Activated CD4-positive, alpha-beta T cell treated with anti-CD3 and anti-CD28 coated beads, Interleukin-2, amount 50 U/mL, for 48 hours (primary cell): ENCODE results near the gene KRT79.
A peak's percentile ranks its signal among the peaks of the same experiment; 100 is the strongest.
"Not testable (repeated sequence)": the region's sequence is repeated elsewhere in the genome, so short reads cannot be mapped to it uniquely, and the experiment has no call there.

Experiments used
- DNase-seq, 2 experiments: peaks; one replicate each; pipeline ENCODE4 v3.0.0-alpha.2; 2020

Gene KRT79

DNA sequence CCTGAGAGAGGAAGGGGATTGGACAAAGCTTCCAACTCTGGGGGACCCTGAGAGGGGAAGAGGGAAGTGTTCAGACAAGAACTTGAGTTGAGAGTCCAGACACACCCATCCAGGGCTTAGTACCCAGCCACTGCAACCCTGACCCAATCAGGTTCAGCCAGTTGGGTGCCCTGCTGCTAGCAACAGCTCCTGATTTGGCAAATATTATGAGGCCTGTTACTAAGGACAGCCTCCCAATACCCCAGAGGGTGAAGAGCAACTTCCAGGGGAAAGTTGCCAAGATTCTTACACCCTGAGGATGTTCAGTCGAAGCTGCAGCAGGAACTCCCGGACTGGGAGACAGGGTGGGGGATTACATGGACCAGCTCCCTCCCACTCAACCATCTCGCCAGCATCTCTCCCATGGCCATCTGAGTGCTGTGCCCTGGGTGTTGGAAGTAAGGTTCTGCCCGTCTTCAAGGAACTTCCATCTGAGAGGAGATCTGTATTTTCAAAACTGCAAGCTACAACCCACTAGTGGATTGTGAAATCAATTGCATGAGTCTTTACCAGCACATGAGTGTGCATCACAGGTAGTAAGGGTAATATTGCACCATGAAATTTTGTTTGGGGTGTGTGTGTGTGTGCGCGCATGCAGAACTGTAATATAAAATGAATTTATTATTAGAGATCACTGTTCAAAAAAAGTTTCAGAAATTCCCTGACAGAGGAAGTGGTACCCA is 26.2 kb upstream of the KRT79 start:
- no peak for DNase-seq

DNA sequence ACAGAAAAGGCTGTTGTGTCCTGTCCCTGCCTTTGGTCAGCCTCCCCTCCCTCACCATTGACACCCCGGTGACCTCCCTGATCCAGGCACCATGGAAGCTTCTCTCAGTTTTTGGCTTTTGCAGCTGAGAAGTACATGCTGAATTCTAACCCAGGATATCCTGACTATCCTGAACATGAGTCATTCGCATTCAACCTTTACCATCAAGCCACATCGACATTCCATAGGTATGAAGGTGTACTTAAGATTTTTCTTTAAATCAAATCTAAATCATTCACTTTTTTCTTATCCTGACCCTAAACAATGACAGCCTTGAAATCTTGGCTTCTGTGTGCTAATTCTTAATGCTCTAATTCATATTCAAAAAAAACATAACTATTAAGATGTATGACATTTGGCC is 23.4 kb upstream of the KRT79 start:
- no peak for DNase-seq

DNA sequence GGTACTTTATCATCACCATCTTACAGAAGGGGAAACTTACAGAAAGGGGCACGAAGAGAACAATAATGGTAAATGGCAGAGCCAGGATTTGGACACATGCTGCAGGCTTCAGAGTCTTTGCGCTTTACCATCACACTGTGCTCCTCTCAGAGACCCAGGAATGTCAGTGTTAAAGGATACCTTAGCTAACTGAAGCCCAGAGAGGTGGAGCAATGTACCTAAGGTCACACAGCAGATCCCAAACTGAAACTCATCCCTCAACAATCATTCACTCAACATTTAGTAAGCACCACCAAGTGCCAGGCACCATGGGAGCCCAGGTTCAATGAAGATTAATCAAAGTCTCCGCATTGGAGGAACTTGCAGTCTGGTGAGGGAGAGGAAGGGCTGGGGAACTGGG is 22.7 kb upstream of the KRT79 start:
- no peak for DNase-seq

DNA sequence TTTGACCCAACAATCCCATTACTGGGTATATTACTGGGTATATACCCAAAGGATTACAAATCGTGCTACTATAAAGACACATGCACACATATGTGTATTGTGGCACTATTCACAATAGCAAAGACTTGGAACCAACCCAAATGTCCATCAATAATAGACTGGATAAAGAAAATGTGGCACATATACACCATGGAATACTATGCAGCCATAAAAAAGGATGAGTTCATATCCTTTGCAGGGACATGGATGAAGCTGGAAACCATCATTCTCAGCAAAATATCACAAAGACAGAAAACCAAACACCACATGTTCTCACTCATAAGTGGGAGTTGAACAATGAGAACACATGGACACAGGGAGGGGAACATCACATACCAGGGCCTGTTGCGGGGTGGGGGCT is 22.0 kb upstream of the KRT79 start:
- DNase-seq = not testable (repeated sequence)

DNA sequence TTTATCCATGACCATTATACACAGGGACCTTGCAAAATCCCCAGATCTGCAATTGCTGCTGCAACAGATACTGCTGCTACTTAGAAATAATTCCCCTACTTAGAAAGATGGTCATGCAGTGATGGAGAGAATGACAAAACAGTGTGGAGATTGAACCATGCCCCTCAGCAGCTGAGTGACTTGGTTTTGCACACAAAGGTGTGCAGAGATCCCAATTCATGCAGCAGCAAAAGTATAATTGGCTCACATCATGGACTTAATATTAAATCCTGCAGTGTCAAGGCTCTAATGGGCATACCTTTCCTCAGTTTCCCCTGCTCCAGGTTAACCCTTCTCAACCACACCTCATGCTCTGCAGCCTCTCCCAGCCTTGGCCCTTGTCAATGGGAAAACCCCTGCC is 17.7 kb upstream of the KRT79 start:
- no peak for DNase-seq

DNA sequence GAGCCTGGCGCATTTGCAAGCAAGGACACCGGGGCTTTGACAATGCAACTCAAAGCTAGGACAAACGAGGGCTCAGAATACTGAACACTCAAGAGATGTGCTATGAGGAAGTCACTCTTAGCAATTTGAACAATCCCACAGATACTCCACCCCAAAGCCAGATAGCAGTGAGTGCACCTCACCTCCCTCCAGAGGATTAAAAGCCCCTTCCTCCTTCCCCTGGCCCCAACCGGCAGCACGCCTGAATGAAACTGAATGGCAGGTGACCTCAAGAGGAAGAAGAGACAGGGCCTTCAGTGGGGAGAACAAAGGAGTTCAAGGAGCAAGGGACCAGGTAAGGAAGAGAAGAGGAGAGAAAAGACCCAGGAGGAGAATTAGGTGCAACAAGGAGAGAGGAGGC is 16.6 kb upstream of the KRT79 start:
- DNase-seq = no peak

DNA sequence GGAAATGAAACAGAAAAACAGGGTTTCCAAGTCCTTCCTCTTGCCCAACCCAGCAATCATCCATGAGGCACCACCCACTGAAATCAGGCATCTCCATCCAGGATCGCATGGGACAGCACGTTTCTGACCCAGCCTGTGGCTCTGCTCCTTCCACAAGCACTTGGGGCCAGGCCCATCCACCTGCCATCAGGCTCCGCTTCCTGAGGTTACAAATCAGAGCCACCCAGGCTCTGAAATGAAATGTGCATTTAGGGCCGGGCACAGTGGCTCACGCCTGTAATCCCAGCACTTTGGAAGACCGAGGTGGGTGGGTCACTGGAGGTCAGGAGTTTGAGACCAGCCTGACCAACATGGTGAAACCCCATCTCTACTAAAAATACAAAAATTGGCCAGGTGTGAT is 15.4 kb upstream of the KRT79 start:
- no peak for DNase-seq

DNA sequence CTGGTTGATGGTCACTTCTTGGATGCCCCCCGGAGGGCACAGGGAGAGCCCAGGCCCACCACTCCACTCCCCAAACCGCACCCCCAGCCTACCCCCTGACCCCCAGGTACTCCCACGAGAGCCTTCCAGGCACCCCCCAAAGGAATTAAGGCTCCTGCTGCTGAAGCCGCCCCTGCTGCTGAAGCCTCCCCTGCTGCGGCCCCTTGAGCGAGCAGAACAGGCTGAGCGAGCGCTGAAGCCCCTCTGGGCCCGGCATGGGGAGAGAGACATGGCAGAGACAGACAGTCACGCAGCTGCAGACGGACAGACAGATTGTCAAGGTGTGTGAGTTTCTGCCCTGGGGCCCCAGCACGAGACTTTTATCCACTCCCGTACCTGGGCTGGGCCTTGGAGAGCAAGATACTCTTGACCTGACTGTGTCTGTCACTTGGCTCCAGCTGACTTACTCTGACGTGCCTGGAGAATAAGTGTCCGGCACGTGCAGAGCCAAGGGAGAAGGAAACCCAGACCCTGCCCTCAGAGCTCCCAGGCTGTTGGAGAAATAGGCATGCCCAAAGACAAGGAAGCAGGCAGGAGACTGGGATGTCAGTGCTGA is 14.6 kb upstream of the KRT79 start, which contains the start of gene KRT78:
TSS of gene KRT78 (minus strand) at position 334 of the 595 bp plus-strand sequence. CDS start at position 270, 64 bp downstream.
- no peak for DNase-seq

DNA sequence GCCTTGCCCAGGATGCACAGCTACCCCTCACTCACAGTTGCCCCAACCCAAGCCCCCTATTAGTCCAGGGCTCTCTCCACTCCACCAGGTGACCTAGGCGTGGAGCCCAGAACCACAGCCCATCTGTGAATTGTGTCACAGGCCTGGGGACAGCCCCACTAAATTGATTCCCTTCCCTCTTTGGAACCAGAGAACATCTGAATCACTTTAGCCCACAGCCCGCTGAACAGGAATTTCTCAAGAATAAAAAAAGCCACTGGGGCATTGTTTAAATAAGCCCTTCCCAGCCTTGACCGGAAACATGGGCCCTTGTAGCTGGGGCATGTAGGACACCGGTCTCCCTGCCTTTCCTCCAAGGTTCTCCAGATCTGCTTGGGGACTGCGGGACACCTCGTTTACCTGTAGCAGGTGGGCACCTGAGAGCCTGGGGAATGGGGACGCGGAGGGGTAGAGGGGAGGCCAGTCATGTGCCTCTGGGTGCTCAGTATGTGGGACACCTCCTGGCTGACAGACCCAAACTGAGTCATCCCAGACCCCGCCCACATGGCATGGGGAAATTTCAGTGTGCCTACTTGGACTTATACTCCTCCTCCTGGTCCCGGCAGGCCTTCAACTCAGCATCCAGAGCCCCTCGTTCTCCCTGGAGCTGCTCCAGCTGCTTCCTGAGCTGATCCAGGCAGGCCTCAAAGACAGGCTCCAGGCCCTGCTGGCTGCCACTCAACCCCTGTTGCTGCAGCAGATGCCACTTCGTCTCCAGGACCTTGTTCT is 13.4 kb upstream of the KRT79 start:
- no peak for DNase-seq

DNA sequence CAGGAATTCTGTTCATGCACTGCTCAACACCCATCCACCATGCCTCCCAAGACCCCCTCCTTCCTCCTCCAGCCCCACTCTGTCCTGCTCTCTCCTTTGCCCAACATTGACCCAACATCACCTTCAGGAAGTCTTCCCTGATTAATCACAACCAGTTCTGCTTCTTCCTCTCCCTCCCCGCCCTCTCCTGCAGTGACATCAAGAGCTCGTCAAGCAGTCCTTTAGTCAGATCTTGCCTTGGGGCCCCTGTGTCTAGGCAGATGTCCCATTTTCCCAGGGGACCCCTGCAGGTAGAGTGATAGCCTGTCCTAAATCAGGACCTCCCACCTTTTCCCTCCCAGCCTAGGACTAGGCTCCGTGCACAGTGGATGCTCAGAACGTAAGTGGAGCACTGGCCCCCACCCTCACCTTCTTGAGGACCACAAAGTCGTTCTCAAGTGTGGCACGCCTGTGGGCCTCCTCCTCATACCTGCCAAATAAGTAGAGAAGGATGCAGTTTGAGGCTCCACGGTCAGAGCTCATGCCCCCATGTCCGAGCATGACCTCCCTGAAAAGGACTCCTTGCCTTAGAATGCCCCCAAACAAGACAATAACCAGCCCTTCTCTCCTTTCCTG is 12.4 kb upstream of the KRT79 start:
- DNase-seq = no peak

DNA sequence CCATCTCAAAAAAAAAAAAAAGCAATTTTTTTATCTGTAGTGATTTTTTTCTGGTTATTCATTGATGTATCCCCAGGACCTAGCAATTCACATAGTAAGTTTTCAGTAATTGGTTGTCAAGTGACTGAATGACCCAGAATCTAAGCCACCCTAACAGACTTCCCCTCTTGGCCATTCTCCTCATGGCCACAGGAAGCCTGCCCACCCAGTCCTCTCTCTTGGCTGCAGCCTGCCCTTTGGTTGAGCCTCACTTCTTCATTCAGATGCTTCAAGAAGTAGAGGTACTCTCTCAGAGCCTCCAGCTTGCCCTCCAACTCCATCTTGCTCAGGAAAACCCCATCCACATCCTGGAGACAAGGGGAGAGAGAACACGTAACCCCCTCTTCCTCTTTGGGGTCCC is 11.8 kb upstream of the KRT79 start:
- DNase-seq = no peak

DNA sequence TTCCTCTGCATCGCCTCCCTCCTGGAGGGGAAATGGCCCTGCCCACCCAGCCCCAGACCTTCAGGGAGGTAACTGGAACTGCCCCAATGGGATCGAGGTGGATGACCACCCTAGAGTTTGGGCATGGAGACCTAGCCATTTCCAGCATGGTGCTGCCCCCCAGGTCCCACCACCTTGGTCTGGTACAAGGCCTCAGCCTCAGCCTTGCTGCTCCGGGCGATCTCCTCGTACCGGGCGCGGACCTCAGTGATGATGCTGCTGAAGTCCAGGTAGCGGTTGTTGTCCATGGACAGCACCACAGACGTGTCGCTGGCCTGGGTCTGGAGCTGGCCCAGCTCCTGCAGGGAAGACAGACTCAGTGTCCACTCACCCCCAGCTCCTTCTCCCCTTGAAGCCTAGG is 10.3 kb upstream of the KRT79 start:
- DNase-seq = no peak

DNA sequence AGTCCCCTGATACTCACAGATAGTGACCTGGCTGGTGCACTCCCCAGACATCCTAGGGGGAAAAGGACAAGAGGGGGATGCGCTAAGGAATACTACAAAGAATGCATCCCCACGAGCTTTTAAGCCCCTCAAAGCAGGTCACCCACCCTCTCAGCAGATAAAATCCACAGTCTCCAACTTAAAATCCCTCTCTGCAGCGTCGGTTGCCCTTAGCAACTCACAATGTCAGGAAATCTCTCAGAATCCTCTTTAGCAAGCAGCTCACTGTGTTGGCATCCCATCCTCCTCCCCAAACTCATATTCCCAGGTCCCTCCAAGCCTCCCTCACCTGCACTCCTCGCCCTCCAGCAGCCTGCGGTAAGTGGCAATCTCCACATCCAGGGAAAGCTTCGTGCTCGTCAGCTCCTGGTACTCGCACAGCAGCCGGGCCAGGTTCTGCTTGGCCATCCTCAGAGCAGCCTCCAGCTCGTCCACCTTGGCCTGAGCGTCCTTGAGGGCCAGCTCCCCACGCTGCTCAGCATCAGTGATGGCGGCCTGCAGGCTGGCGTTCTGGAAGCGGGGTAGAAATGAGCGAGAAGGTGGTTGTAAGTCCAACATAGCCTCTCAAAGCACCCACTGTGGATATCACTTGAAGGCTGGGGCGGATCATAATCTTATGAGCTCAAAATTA is 5.5 kb upstream of the KRT79 start:
- no peak for DNase-seq

DNA sequence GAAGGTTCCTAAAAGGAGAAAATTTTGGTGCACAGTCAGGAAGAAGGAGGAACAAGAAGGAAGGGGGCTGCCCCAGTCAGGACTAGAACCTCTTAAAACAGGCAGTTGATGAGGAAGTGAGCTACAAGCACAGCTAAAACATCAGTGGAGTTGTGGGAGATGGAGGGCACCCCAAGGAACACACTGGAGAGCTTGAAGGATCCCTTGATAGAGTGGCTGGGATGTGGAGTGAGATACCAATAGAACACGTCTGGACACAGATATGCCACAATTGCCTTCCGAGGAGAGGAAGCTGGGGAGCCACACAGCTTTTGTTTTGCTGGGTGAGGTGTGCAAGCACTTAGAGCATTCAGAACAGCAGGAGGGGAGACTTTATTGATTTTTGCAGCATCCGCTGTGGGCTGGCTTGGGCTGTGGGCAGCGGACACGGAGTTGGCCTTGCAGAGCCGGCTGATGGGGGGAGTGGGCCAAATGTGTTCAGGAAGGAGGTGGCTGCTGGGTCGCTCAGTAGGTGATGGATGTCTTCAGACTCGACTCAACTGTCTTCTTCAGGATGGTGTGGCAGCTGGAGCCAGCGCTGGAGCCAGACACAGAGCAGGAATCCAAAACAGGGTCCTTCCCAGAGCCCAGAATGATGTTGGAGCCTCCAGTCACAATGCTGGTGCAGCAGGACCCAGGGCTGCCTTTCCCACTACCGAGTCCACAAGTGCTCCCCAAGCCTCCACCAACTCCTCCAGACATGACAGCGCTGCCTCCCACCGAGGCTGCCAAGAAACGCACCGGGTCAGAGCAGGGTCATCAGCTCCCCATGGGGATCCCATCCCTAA is 4.7 kb upstream of the KRT79 start:
- no peak for DNase-seq

DNA sequence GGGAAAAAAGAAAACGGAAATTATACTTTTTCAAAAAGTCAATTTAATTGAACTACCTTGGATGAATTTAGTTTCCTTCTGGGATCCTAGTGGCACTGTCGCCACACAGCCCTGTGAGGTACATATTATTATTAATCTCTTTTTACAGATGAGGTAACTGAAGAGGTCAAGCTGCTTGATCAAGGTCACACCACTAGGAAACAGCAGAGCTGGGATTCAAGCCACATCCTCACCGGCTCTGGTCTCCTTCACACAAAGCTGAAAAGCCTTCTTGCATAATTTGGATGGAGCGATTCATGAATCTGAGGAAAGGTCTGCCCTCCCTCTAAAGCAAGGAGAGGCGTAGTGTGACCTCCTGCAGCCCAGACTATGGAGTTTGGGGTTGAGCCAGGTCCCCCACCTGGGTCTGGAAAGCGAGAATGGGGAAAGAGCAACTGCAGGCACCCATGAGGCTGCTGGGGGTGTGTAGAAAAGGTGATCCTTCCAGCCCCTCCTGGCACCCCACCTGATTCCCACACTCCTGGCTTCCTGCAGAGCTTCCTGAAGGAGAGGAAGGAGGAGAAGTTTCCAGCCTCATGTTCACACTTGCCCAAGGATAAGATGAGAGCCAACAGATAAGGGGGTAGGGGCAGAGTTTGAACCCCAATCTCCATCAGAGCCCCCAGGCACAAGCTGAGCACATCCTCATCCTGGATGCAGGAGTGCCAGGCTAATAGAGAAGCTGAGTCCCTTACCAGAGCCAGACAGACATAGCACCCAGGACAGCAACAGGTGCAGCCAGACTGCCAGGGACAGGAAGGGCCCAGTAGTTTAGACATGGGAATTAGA is 3.9 kb upstream of the KRT79 start:
- DNase-seq = no peak

DNA sequence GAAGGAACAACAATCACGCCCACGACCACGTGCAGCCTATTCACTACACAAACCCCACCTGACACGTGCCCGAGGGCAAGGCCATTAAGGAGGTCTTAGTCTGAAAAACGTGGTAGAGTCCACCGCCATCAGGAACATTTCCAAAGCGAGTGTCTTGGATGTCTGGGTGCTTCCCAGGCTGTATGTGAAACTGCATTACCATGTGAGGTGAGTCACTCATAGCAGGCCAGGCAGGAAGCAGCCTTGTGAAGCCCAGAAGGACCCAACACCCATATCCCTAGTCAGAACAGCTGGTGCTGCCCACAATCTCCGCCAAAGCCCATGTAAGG is 3.3 kb upstream of the KRT79 start:
- no peak for DNase-seq

DNA sequence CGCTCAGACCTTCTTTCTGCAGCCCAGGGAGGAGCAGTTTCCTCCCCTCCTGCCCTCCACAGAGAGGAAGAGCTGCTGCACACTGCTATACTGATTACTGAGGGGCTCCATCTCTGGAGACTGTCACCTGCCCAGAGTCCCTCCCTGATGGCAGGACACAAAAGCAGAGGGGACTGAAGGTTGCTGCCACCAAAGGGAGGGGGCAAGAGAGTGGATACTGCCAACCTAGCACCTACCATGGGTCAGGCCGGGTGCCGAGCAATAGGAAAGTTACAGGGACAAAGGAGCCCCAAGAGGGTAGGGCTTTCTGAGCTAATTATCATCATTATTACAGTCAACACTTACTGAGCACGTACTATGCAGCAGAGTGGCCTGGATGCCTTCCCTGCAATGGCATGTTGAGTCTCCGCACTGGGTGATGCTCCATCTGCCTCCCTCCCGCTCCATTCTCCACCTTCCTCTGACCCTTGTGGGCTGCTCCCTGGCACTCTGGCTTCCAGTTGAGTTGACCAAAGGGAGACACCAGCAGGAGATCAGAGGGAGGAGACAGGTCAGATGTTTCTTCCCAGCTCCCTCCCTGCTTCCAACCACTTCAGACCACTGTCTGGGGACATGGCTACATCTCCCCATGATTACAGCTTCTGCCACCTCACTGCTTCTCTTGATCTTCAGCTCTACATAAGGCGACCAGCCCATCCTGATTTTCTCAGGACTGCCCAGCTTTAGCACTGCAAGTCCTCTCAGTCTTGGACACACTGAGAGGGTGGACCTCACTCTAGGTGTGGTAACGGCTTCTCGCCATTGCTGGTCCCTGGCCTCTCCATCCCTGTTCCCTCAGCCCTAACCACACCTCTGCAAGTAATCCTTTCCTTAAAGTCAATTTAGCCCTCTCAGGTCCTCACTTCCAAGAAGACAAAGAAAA is 2.6 kb upstream of the KRT79 start:
- DNase-seq = no peak

DNA sequence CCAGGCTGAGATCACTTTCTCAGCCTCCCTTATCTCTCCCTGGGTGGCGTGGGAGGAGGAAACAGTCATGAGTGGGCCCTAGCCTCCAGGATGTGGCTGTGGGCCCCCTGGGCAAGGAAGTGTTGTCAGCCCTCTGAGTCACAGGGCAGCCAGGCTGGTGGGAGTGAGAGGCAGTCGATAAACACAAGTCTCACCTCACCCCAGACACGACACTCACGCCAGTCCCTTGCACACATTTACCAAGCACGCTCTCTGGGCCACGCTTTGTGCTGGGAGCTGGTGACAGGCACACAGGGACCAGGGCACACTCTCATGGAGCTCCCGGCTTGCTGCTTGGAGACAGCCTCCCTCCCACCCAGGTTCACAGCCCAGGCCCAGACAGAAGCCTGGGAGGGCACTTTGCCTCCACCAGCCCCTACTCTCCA is 1.9 kb upstream of the KRT79 start:
- peak; percentile 57 to 67 for DNase-seq

DNA sequence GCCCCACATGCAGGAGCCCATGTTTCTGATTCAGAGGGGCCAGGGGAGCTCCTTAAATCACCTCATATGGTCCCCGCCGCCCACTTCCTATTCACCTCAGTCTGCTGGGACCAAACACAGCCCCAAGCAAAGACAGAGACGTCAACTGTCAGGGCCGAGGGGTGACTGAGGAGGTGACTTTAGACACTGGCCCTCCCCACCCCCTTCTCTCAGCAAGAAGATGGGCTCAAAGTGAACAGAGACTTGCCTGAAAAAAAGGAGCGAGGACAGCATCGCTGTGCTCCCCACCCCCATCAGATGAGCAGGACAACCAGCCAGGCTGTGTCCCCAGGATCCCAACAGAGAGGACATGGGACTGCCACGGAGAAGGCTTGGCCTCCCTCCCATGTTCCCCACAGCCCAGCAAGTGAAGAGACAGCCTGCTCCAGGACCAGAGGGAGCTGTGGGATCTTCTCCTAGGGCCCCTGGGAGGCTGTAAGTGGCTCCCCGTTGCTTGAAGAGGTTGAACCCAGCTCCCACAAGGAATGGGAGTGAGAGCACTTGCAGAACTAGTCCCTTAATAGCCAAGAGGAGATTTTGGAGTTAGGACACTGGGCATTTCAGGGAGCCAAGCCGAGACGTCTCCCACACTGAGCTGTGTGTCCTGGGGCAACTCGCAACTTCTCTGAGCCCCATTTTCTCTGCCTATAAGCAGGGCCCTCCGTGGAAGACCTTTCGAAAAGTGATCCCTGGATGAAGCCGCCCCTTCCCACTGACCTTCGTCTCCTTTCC is 1.3 kb upstream of the KRT79 start:
- peak in 1 of 2 experiments; percentile 5 for DNase-seq

DNA sequence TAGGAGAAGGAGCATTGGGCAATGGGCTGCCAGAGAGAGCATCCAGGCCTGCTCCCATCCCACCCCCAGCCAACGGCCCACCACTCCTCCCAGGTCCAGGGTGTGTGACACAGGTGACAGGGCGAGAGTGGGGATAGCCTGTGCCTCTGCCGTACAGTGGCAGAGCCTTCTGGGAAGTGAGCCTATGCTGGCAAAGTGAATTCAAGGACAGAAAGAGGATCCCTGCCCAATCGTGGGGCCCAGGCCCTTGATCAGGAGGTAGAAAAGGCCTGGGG is 553 bp upstream of the KRT79 start:
- DNase-seq = no peak
